Prostate gland (tissue), 2 donors: ENCODE measurements around the gene KCNC1. TPM values are rescaled to one million over a fixed set of nuclear protein-coding genes. Genes with fewer than 3 reads are reported as not detected.

ENCODE experiments used
- DNase-seq: peaks from one replicate; pipeline ENCODE4 v3.0.0-alpha.2; 2019; ENCODE audit warnings: low spot score
- H3K27ac ChIP-seq, 2 donors: fragments of 200-600 bp; sonication (generic); 2 replicates each; pipeline ENCODE4 v1.5.1; 2017 to 2019
- H3K27me3 ChIP-seq: fragments of 200-600 bp; sonication (generic); replicated peaks from 2 replicates; pipeline ENCODE4 v1.5.1; 2019; ENCODE audit not compliant: insufficient read depth
- H3K36me3 ChIP-seq, 2 donors: fragments of 200-600 bp; sonication (generic); 1 replicate in 1 of 2; 2 replicates in 1 of 2; pipeline versions ENCODE4 v1.5.1 to v1.8.1; 2017 to 2019
- H3K4me1 ChIP-seq: fragments of 200-600 bp; sonication (generic); replicated peaks from 2 replicates; pipeline ENCODE4 v1.5.1; 2019
- H3K4me3 ChIP-seq, 2 donors: fragments of 200-600 bp; sonication (generic); 2 replicates each; pipeline ENCODE4 v1.5.1; 2017 to 2019
- H3K9me3 ChIP-seq: fragments of 200-600 bp; sonication (generic); 2 replicates; pipeline ENCODE4 v1.5.1; 2017
- CTCF ChIP-seq, 4 experiments: fragments of 200-600 bp in 2 of 4; fragments of 450-650 bp in 2 of 4; sonication (generic) in 2 of 4; IDR thresholded peaks; 1 replicate in 3 of 4; 2 replicates in 1 of 4; pipeline ENCODE4 v1.5.1; 2016 to 2019; ENCODE audit warnings: antibody characterized with exemption in 4 of 4, mild to moderate bottlenecking in 2 of 4, moderate library complexity in 2 of 4
- POLR2A ChIP-seq: fragments of 450-650 bp; IDR thresholded peaks from one replicate; pipeline ENCODE4 v1.6.1; 2016; ENCODE audit warnings: antibody characterized with exemption, mild to moderate bottlenecking
- POLR2AphosphoS5 ChIP-seq: sonication (generic); formaldehyde crosslinking; IDR thresholded peaks from one replicate; pipeline ENCODE4 v1.6.1; 2017; ENCODE audit warnings: antibody characterized with exemption
- whole genome bisulfite sequencing: methylation state at CpG from one replicate; pipeline ENCODE4 v1.1.5; 2018; 5-methylcytosine and 5-hydroxymethylcytosine counted together
- intact Hi-C: fragments of 100-400 bp; cut with DNase I; formaldehyde crosslinking; loops from one replicate; pipeline ENCODE4 v1.14.2; 2022
- total RNA-seq, 2 donors: library from RNA; depleted of rRNA; stranded (reverse); fragments of >200 nt; gene quantifications; one replicate each; pipeline ENCODE4 v1.1.0, GENCODE V29; 2016

Gene KCNC1
- total RNA-seq, 2 donors from 2014 or later = 3.0 TPM; not detected in 1

DNA sequence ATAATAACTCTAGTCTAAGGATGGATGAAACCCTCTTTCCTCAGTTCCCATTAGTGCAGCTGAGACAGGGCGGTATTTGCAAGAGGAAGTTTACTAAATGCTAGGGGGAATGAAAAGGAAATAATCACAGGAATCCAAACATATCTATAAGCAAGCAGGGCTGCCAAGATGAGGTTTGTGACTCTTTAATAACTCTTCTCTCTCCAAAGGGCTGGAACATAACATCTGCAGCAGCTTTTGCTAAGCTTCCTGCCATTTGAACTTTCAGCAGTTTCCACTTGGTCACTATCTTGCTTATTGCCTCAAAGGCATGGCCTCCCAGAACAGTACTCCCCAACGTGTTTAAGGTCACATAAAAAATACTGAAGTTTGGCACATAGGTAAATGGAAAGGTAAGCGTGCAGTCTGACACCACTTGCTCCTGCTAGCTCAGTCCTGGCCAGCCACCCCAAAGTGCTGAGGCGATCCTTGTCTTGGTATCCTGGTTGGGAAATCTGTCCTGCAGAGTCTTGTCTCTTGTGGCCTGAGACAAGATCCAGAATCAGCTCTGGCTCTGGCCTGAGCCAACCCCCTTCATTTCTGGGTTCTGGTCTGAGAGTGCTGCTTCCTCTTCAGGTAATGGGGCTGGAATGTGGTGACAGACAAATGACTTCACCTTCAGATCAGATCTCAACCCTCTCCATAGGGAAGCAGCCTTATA, 81.8 kb downstream of the KCNC1 start:
- no peaks in the 10 kb centered on the region for H3K27me3 ChIP-seq
- DNase-seq = no peak
- H3K27ac ChIP-seq = no peak overlapping the region
- intact Hi-C loops = no loop called here
- WGBS = 52% methylated on average over 4 of the region's 4 CpGs
- peaks cover 7% of the 10 kb centered on the region for H3K4me1 ChIP-seq
- H3K36me3 ChIP-seq = no peaks in the 10 kb centered on the region
- H3K4me3 ChIP-seq = no peak overlapping the region
- H3K9me3 ChIP-seq = no peaks in the 10 kb centered on the region
- no peak for TF ChIP-seq POLR2A
- no peak for TF ChIP-seq POLR2AphosphoS5
- no peak for TF ChIP-seq CTCF (IDR thresholded peaks at IDR 0.05)

DNA sequence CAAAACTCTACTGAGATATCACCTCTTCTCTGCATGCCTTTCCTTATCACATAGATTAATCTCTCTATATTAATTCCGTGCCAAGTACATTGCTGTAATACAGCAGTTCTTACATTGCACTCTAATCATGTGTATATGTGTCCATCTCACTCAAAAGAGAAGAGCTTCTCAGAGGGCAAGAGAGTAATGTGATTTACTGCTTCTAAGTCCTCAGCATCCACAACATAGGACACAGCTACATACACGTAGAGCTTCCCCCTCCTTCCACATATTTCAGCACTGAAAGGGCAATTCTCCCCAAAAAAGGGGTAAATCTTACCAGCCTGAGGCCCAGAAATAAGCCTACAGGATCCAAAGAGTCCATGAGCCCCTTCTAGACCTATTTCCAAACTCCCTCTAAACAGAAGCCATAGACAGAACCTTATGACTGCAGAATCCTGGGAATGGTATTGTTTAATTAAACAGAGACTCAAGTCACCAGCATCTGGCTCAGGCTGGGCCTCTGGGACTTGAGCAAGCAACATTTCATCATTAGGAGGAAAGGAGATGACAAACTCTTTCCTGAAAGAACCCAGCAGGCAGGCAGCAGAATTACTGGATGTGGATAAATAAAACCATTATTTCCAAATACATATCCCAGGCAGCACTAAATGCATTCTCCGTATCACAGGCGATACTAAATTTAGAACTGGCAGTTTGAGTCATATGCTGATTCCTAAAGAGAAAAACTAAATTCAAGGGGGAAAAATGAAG, 87.2 kb downstream of the KCNC1 start:
- no peaks in the 10 kb centered on the region for H3K9me3 ChIP-seq
- no peak for DNase-seq
- no peak overlapping the region for H3K4me3 ChIP-seq
- no peaks in the 10 kb centered on the region for H3K4me1 ChIP-seq
- no peak for TF ChIP-seq POLR2A
- TF ChIP-seq CTCF (IDR thresholded peaks at IDR 0.05) = no peak
- no peak for TF ChIP-seq POLR2AphosphoS5
- H3K36me3 ChIP-seq = no peaks in the 10 kb centered on the region
- intact Hi-C loops = no loop called here
- WGBS = 63% methylated on average over 4 of the region's 4 CpGs
- no peaks in the 10 kb centered on the region for H3K27me3 ChIP-seq
- no peak overlapping the region for H3K27ac ChIP-seq

DNA sequence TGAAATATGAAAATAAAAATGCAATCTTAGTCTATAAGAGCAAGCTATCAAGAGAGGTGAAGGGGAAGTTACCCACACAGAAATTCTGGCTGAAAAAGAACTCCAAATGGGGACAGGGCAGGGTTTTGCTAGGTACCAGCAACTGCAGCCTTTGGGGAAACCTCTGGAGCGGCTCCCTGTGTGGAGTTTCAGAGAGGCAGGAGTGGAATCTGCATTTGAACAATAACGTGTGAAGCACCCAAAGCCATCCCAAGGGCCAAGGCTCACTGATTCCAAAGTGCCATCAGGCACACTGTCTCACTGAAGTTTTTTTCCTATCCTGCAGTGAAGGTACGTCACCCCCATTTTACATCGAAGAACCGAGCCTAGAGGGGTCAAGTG, 87.8 kb downstream of the KCNC1 start:
- DNase-seq = no peak
- H3K4me3 ChIP-seq = no peak overlapping the region
- intact Hi-C loops = no loop called here
- no peaks in the 10 kb centered on the region for H3K9me3 ChIP-seq
- 83% methylated on average over 5 of the region's 5 CpGs for WGBS
- TF ChIP-seq CTCF (IDR thresholded peaks at IDR 0.05) = no peak
- no peak for TF ChIP-seq POLR2AphosphoS5
- TF ChIP-seq POLR2A = no peak
- H3K4me1 ChIP-seq = no peaks in the 10 kb centered on the region
- no peaks in the 10 kb centered on the region for H3K27me3 ChIP-seq
- H3K36me3 ChIP-seq = no peaks in the 10 kb centered on the region
- no peak overlapping the region for H3K27ac ChIP-seq

DNA sequence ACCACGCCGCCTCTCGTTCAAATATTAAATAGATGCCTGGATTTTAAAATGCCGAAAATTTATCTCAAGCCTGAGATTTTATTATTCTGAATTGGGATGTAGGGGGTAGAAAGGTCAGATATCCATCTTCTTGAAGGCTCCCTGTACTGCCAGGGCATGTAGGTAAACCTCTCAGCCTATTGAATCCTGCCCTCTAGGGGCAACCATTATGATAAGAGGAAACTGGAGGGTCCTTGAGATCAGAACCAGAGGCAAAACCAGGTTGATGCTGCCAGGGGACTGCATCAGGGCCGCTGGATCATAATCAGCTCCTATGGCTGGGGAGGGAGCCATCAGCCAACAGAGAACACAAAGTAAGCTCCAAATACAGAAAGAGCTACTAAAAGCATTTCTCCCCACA, 92.4 kb downstream of the KCNC1 start:
- WGBS = 90% methylated on average over 5 of the region's 5 CpGs
- no peaks in the 10 kb centered on the region for H3K4me1 ChIP-seq
- no peak overlapping the region for H3K27ac ChIP-seq
- no peak for DNase-seq
- H3K4me3 ChIP-seq = no peak overlapping the region
- TF ChIP-seq POLR2A (no peak), POLR2AphosphoS5 (no peak), CTCF (IDR thresholded peaks at IDR 0.05) (no peak)
- intact Hi-C loops = no loop called here
- H3K27me3 ChIP-seq = no peaks in the 10 kb centered on the region
- no peaks in the 10 kb centered on the region for H3K9me3 ChIP-seq
- no peaks in the 10 kb centered on the region for H3K36me3 ChIP-seq
